Epithelial cell of alveolus of lung (primary cell): Measurements from ENCODE around the gene SFI1. TPM values are rescaled to one million over a fixed set of nuclear protein-coding genes. Genes with fewer than 3 reads are reported as not detected.

Experiments
- total RNA-seq: library from RNA; depleted of rRNA; stranded (reverse); fragments of >200 nt; gene quantifications from 2 replicates; pipeline ENCODE4 v1.2.1, GENCODE V29; 2015

SFI1 gene
- total RNA-seq: 6.6 and 12.6 TPM in 2 replicates

GRCh38 chr22:31496007-31496734 lies at the start of gene SFI1:
Gene SFI1 (plus strand): TSS chr22:31496536. CDS start chr22:31508285, 11,749 bp downstream.

GRCh38 chr22:31489632-31490495 lies 6.5 kb upstream of the SFI1 start, which contains the start of gene EIF4ENIF1:
Gene EIF4ENIF1 (minus strand): TSS chr22:31489842. CDS start chr22:31488718, 1,124 bp downstream.

GRCh38 chr22:31661851-31662667 lies 165.7 kb downstream of the SFI1 start, which contains the start of gene PISD:
Gene PISD (minus strand): TSS chr22:31662215. CDS start chr22:31662208, 7 bp downstream.

Other genes with a start within 250 kb of the SFI1 start
- gene PIK3IP1, start 204.0 kb upstream of the SFI1 start, total RNA-seq: 20.8 and 22.3 TPM in 2 replicates
- 19.0 and 19.6 TPM in 2 replicates for gene PATZ1, start 150.2 kb upstream of the SFI1 start, total RNA-seq
- 48.4 and 66.3 TPM in 2 replicates for gene DRG1, start 96.9 kb upstream of the SFI1 start, total RNA-seq
- 6.9 and 7.1 TPM in 2 replicates for gene EIF4ENIF1, start 6.7 kb upstream of the SFI1 start, total RNA-seq
- 37.2 and 39.4 TPM in 2 replicates for gene PISD, start 165.7 kb downstream of the SFI1 start, total RNA-seq